ENCODE results near the gene NUP205.

Gene NUP205

DNA sequence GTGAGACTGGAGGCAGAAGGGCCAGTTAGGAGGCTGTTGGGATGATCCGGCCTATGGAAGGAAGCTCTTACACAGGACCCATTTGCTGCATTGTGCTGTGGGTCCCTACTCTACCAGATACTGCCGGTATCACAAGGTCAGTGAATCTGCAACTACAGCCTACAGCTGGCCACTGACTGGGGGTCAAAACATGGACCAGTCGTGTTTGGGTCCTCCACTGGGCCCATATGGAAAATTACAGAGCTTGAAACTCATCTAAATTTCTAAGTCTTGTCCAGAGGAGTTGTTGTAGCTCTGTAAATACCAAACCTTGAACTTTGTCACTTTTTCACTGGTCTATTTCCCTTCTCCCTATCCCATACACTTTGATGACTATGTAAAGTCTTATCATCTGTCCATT lies 5.6 kb upstream of the NUP205 start:
- no peak for DNase-seq

DNA sequence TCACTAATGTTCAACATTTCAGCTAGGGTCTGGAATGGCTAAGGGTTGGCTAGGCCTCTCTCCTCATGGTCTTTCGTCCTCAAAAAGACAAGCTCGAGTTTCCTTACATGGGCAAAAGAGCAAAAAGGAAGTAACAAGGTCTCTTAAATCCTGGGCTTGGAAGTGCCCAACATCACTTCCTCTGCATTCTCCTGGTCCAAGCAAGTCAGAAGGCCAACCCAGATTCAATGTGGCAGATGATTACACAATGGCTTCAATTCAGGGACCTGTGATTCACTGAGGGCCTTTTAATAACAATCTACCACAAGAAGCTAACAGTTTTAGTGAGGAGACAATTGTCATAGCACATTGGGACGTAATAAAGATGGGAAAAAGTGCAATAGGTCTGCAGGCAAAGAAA lies 4.4 kb upstream of the NUP205 start:
- DNase-seq = no peak

DNA sequence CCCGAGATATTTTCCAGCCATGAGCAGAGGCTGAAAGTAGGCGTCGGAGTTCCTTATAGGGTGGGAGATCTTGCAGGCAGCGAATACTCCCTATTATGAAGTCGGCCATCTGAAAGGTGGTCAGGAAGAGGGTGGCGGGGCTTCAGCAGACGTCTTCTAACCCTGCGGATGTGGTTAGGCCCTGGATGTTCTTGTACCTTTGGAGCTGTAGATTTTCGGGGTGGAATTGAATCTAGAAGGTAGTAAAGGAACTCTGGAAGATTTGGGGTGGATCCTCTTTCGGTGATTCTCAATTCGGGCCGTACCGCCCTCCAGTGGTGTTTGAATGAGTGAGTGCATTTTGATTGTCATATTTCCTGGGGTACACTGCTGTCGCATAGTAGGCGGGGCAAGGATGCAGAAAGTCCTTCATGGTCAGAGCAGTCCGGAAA lies 635 bp downstream of the NUP205 start:
- peak; percentile 23 to 82 (median 51) for DNase-seq

DNA sequence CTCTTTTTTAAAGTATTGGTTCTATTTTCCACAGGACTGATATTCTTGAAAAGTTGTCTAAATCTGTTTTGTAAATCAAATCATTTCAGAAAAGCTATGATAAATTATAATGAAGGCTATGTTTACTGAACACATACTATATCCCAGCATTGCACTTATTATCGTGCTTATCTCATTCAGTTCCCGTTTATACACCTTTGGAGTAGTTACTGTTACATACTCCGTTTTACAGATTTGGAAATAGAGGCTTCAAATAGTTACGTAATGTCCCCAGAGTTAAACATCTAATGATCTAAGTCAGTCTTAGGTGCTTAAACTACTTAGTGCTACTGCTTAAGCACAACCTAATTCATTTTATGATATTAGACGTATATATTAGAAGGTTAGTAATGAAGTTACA lies 1.2 kb downstream of the NUP205 start:
- no peak for DNase-seq

DNA sequence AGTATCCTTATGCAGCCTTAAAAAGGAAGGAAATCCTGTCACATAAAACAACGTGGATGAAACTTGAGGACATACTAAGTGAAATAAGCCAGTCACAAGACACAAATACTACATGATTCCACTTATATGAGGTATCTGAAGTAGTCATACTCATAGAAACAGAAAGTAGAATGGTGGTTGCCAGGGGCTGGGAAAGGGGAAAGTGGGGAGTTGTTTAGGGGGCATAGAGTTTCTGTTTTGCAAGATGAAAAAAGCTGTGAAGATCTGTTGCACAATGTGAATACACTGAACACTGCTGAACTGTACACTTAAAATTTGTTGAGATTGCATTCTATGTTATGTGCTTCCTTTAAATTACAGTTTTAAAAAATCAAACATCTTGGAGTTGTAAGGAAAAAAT lies 2.9 kb downstream of the NUP205 start:
- DNase-seq = no peak

DNA sequence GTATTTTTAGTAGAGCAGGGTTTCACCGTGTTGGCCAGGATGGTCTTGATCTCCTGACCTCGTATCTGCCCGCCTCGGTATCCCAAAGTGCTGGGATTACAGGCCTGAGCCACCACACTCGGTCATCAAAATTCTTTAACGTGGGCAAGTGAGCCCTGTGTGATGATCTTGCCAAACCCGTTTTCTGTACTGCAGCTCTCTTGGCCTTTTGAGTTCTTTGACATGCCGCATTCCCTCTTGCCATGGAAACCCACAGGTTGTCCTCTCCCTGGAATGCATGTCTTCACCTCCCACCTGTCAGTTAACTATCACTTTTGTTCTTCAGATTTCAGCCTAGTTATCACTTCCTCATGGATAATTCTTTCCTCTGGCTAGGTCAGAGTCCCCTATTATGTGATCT lies 5.0 kb downstream of the NUP205 start:
- DNase-seq = no peak

DNA sequence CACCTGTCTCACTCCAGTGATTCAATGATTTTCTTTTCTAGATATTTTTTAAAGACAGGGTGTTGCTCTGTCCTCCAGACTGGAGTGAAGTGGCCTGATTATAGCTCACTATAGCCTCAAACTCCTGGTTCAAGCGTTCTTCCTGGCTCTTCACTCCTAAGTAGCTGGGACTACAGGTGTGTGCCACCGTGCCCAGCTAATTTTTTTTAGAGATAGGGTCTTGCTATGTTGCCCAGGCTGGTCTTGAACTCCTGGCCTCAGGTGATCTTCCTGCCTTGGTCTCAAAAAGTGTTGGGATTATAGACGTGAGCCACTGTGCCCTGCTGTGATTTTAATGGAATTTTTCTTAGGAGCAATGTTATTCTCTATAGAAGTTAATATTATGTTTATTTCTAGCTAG lies 14.1 kb downstream of the NUP205 start:
- no peak for DNase-seq

DNA sequence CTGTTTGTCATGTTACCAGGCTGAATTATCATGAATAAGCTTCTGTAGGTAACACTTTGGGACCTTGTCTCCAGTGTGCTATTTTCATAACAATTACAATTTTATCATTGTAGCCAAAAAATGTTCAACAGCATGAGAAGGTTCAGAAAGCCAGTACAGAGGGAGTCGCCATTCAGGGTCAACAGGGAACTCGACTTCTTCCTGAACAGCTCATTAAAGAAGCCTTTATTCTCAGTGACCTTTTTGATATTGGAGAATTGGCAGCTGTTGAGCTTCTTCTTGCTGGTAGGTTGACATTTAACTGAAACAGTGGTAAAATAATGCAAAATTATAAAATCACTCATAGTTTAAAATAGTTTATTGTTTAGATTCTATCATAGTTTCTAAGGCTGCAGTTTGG lies 15.8 kb downstream of the NUP205 start:
- DNase-seq = no peak

DNA sequence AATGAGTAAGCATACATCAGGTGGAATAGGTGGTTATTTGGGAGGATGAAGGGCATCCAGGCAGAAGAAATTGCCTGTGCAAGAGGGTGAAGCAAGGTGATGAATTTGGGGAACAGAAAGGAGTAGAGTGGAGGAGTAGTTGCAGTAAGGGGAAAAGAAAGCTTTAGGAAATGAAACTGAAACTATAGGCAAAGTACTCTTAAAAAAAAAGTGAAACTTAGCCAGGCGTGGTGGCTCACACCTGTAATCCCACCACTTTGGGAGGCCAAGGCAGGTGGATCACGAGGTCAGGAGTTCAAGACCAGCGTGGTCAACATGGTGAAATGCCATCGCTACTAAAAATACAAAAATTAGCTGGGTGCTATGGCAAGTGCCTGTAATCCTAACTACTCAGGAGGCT lies 17.6 kb downstream of the NUP205 start:
- DNase-seq = peak in 1 of 5 experiments; percentile 15

DNA sequence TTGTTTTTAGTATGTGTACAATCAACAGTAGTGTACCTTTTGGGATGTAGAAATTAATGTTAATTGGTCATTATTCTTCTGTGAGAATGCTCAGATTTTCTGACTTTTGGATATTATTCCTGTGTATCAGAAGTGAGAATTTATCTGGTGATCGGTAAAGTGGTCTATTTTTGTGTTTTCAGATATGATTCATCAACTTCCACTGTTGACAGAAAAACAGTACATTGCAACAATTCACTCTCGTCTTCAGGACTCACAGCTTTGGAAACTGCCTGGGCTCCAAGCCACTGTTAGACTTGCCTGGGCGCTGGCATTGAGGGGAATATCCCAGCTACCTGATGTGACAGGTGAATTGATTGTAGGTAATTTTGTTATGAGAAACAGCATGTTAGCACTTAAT lies 20.9 kb downstream of the NUP205 start:
- peak in 1 of 5 experiments; percentile 26 for DNase-seq

DNA sequence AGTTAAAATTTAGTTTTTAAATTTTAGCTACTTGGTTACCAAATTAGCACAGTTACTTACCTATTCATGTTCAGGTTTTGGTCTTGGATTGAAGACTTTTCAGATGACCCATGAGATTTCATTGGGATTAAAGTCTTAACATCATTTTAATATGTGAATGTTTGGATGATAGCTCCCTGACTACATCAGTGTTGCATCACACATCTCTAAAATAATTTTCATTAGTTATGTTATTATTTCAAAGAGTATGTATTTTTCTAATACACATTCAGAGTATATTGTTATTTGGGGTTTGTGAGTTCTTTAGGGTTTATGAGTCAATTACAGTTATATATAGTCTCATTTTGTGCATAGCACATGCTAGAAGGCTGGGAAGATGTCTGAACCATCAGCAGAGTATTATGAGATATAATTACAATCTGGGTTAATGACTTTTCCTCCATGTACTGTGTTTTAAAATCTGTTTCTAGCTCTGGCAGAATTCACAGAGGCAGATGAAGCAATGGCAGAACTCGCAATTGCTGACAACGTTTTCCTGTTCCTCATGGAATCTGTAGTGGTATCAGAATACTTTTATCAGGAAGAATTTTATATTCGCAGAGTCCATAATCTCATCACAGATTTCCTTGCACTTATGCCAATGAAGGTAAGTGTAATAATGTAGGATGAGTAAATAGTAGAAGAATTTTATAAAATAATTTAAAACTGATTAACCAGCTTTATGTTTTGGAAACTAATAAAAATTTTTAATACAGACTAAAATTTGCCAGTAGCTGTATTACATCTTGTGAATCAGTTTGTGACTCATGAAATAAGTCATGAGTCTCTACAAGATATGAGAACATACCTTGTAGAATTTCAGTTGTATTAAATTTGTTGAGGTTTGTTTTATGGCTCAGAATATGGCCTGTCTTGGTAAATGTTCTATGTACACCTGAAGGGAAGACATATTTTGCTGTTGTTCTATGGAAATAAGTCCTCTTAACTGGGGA lies 26.9 kb downstream of the NUP205 start:
- no peak for DNase-seq

DNA sequence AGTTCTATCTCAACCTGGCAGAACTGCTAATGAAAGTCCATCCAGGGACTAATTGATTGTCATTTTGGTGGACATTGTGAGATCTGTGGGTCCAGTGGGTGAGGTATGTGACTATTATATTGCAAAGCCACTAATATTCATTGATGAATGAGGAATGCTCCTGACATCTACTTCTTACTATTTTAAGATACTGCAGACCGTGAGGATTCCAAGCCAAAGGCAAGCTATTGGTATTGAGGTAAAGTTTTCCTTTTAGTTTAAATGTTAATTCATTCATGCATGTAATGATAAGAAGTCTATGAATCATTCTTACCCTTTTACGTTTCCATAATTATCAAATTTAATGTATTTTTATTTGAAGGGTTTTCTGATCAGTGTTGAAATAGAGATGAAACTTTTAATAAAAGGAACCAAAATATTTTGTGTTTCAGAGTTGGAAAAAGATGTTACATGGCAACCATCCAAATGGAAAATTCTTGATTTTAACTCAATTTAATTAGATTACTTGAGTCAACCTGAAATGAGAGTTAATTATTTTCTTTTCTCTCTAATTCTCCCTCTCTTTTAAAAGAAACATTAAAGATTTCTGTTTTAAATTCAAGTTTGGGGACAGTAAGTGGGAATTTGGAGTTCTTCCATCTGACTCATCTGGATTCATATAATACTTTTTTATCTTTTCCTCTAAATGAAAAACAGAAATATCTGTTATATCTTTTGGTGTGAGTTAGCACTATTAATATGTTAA lies 39.6 kb downstream of the NUP205 start:
- no peak for DNase-seq

DNA sequence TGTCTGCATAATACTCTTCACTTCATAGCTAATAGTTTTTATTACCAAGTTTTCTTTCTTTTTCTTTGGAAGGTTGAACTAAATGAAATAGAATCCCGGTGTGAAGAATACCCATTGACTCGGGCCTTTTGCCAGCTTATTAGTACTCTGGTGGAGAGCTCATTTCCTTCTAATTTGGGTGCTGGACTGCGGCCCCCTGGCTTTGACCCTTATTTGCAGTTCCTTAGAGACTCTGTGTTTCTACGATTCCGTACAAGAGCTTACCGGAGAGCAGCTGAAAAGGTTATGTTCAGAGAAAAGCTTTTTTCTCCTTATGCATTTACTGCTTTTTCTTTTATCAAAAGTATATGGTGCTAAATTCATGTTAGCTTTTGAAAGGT lies 40.2 kb downstream of the NUP205 start:
- no peak for DNase-seq

DNA sequence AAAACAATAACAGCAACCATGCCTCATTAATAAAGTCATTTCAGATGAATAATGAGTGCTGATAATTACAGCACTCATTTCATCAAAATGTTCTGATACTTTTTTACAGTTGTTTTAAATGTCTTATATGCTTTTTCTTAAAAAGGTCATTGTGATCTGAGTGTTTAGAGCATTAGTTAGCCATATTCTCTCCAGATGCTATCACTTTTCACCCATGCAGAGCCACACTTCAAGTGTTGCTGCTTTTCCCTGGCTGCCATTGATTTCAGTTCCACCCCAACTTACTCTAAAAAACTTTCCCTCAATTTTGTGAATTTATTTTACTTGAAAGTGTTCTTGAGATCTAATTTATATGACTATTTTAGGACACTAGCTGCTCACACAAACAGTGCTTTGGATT lies 41.8 kb downstream of the NUP205 start:
- no peak for DNase-seq

DNA sequence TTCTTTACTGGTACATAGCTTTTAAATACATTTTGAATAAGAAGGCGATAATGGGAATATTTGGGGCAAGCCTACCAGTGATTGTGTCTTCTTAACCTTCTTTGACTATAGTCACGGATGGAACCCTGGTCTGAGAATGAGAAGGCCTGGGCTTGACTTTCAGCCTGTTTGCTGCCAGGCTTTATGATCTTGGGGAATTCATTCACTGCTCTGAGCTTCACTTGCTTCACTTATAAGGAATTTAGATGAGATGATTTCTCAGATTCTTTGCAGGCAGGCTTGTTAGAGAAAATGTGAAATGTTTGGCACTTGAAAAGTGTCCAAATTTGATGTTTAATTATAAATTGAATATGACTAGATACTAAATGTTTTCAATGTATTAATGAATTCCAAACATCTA lies 42.5 kb downstream of the NUP205 start:
- DNase-seq = no peak

DNA sequence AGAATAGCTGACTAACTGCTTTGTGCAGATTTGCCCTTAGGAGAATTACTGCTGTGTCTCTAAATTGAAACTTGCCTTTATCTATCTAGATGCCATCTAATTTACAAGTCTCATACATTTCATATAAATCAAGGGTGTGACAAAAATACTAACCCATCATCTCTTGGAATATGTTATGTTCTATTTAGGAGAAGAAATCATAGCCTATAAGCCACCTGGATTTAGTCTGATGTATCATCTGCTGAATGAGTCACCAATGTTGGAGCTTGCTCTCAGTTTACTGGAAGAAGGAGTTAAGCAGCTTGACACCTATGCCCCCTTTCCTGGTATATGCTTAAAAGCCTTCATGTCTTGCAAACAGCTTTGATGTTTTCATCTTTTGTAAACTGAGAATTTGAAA lies 43.5 kb downstream of the NUP205 start:
- no peak for DNase-seq

DNA sequence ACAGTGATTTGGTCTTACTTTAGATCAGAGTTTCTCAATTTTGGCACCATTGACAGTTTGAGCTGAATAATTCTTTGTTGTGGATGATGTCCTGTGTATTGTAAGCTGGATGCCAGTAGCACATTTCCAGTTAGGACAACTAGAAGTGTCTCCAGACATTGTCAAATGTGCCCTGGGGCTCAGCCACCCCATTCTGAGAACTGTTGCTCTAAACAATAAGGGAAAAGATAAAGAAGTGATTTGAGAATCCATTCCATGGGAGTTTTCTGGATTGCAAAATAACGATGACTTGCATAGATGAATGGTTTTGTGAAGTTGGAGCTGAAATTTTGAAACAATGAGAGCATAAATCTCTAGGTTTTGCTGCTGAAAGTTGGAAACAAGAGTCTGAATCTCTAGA lies 44.6 kb downstream of the NUP205 start:
- DNase-seq = no peak

DNA sequence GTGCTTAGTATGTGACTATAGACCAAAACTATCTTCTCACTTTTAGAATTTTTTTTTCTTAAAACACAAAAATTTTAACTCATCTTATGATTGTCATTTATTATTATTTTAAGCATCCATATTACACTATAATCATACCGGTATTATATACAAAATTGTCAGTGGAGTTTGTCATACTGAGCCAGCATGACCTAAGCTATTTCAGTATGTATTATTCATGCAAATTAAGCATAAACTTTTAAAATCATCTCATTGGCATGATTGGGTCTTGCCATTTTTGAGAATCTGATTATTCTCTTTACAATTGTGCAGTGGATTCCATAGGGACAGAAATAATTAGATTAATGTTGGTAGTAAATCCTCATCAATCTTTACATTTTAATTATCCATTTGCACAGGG lies 58.4 kb downstream of the NUP205 start:
- DNase-seq = no peak

DNA sequence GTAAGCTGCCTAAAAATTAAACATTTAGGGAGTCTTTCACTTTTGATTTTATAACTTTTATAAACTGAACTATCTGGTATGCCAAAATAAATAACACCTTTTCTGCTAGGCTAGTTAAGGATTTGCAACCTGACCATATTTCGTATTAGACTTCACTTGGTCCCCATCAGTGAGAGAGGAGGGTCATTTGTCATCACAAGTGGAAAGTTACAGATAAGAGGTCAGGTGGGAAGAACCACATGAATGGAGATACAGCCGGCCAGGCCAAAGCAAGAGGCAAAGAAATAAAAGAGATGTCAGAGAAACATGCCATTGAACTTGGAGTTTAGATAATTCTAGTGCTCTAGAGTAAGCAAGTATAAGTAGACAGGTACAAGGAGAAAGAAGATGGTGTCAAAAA lies 60.1 kb downstream of the NUP205 start:
- no peak for DNase-seq

DNA sequence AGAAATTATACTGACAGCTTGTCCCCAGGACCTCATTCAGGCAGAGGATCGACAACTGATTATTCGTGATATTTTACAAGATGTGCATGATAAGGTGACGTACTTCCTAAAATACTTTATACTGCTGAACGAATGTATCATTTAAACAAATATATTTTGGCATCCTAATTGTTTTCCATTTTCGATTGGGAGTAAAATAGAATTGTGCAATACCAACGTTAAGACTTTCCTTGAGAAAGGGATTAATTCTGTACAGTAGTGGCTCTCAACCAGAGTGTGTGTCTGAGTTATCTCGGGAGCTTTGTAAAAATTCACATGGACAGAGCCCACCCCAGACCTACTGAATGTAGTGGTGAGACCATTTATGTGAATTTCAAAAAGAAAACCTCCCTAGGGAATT lies 60.8 kb downstream of the NUP205 start:
- no peak for DNase-seq

DNA sequence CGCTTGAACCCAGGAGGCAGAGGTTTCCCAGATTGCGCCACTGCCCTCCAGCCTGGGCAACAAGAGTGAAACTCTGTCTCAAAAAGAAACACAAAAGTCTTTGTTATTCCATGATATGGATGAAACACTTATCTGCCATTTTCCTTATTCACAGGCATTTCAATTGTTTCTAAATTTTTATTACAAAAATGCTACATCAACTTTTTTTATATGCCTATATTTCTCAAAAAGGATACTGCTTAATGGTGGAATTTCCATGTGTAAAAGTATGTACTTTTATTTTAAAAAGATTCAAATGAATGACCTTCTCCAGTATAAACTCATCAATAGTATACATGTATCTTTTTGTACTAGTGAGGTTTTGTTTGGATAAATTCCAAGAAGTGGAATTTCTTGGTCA lies 62.7 kb downstream of the NUP205 start:
- DNase-seq = no peak

DNA sequence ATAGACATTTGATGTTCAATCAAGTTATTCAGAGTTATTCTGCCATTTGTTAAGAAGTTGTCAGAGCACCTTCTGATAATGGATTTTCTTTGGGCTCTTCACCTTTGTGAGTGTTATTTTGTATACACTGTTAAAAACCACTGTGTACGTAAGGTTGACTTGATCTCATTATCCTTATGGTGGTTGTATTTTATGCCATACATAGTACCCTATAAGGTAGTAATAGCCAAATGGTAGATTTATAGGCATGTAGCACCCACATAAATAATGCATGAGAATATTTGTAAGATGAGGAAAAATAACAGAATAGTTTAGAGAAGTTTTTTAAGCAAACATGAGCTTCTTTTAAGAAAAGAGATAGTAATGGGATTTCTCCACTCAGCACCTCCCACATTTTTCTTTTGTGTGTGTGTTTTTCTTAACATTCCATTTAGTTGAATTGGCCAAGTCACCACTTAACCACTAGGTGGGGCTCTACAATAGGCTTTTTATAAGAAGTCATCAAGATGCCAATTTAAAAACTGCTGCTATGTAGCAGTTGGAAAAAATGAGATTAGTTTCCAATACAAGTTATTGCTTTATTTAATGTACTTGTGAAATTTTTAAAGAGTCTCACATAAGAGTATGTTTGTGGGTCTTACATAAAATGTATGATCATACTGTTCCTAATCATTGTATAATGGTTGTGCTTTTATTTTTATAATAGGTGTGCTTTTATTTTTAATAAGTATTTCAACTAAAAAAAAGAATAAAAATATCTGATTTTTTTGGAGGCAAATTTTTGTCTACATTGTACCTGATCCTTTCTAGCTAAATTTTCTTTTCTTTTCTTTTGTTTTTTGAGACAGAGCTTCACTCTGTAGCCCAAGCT lies 63.5 kb downstream of the NUP205 start:
- peak in 2 of 5 experiments; percentile 5 to 49 for DNase-seq

Data from T-helper 2 cell (primary cell).